GM19023 (cell line): ENCODE measurements around the gene CDKAL1.
A peak's percentile ranks its signal among the peaks of the same experiment; 100 is the strongest.
"Not testable (repeated sequence)": the region's sequence is repeated elsewhere in the genome, so short reads cannot be mapped to it uniquely, and the experiment has no call there.

Experiments used
- ATAC-seq: cut with Tn5 transposase; IDR thresholded peaks from one replicate; pipeline ENCODE4 v1.9.1; 2021; ENCODE audit warnings: mild to moderate bottlenecking, moderate library complexity; ENCODE audit not compliant: unreplicated experiment

CDKAL1 gene

DNA sequence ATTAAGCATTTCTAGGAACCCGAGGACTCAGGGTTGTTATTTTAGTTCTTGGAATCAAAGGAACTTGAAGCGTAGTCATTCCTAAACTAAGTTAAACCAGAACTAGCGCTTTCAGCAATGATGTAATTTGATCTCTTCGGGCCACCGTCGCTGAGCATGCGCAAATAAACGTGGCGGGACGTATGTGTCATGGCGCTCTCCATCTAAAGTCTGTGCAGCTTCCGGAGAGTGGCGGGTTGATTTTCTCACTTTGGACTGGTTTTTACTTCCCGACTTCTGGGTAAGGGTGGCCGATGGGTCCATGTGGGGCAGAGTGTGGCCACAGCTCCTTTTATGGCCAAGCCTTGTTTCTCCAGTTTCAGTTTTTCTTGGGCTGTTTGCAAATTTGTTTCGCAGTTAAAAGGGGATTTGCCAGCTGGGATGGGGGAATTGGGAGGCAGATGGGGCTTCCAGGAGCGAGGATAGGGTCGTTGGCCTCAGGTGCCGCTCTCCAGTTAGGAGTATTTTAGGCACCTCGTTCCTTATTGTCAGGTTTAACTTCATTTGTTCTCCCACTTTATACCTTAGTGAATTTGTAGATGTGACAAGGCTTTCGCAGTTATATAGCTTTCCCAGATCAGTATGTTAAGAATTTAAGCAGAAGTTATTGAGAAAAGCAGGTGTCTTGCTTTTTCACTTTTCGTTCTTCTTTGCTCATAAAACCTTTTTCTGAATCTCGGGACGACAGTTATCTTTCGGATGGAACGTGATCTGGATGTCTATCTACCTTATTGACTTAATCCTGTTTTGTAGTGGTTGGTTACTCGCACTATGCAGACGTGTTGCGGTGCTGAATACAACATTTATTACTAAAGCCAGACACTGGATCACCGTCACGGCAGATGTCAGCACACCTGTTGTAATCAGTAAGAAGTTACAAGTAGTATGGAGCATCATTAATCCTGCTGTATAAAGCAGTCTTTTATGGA is at the start of gene CDKAL1:
TSS of gene CDKAL1 (plus strand) at position 163 of the 968 bp plus-strand sequence. CDS start 11,894 bp downstream, outside the sequence.
- ATAC-seq, result peak; percentile 69

DNA sequence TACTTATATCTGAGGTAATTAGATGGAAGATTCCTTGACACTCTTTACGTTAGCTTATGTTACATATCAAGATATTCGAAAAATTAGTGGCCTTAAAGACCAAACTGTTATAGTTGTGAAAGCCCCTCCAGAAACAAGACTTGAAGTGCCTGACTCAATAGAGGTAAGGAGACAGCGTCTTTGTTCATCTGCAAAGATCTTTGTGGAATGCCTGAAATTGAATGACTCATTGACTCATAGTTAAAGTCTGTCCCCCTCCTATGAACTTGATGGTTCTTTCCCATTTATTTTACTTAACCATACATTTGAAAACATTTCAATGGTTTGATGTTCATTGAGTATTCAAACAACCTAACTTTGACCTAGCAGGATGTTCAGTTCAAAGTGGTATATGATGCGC is 47.6 kb upstream of the CDKAL1 start:
- no peak for ATAC-seq

DNA sequence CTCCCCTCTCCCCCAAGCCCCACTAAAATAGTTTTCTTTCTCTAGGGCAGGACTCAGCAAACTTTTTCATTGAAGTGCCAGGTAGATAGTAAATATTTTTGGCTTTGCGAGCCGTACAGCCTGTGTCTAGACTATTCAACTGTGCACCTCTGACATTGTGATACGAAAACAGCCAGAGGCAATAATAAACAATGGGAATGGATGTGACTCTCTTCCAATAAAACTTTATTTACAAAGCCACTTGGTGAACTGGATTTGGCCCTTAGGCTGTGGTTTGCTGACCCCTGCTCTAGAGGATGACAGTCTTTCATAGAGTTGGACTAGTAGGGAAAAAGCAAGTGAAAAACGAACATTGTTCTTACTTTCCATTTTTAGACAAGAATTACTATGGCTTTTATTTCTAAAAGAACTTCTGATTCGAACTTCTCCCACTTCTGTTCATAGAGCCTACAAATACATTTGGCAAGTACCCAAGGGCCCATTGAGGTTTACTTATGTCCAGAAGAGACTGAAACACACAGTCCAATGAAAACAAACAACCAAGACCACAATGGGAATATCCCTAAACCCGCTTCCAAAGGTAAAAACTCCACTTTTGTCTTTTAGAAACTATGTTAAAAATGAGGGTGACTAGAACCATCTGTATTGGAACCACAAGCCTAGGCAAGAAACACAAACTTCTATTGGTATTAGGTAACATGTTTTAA is 46.4 kb upstream of the CDKAL1 start:
- no peak for ATAC-seq

DNA sequence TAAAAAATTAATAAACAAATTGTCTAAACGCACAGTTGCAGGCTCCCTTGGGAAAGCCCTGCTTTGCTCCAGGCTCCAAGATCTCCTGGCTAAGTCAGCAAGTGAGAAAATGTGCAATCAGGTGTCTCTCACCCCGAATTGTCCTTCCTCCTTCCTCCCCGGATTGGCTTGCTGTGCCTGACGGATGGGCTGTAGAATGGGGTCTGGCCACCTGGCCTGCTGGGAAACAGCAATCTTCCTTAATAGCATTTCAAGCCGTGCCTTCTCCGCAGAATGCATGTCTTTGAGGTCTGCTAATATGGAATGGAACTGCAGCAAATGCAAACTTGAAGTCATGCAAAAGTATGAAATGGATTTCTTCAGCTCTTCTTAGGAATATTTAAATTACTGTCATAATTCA is 43.7 kb upstream of the CDKAL1 start:
- no peak for ATAC-seq

DNA sequence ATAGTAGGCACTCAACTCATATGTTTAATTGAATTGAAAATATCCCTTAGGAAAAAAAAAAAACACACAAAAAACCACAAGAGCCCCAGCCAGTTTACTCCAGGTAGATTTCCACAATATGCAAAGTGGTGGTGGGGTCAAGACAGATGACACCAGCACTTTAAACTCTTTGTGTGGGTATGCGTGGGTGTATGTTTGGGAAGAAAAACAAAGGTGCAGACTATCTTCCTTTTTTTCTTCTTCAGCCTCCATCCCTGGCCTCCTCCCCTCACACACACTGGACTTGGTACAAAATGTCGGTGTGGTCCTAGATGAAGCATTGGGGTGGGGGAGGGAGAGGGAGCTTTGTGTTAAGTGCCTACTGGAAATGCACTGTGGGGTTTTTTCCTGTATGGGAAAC is 42.2 kb upstream of the CDKAL1 start:
- no peak for ATAC-seq

DNA sequence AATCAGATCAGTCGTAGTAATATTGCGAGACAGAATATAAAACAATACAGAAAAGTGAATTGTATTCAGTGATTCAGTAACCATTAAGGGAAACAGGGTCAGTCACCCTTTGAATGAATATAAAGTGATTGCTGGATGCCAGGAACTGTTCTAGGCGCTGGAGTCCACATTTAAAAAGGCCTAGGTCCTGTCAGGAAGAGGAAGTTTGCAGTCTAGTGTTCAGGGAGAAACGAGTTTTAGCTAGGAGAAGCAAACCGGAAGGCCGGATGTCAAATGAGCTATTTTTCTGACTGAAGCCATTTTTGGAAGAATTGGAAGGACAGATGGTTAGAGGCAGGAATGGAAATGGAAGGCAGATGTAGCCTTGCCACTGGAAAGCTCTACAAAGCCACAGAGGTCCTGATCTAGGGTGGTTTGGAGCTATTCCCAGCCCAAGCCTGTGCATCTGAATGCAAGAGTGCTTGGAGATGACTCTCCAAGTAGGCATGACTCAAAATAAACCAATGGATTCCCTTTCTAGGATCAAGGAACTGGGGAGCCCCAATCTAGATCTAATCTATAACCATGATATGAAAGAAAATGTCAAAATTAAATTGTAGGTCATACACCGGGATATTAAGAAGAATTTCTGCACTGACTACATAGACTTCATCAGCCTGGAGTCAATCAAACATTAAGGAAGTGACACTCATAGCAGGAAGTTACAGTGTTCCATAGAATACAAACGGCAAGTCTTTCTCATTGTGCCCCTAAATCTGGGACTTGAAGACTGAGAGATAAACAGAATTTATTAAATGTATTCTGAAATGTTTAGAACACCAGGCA is 36.8 kb upstream of the CDKAL1 start:
- no peak for ATAC-seq

DNA sequence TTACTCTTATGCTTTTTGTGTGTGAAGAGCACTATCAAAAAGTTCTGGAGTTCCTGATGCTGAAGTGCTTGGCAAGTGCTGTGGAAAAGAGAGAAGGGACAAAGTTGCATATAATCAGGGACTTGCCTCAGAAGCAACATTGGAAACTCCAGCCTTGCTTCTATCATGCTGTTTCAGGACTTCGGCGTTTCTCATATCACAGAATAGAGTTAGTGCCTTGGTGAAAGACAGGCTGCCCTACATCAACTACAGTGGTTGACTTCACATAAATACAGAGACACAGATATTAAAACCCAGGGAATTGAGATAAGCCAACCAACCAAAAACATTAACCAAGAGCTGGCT is 36.2 kb upstream of the CDKAL1 start:
- ATAC-seq, result no peak

DNA sequence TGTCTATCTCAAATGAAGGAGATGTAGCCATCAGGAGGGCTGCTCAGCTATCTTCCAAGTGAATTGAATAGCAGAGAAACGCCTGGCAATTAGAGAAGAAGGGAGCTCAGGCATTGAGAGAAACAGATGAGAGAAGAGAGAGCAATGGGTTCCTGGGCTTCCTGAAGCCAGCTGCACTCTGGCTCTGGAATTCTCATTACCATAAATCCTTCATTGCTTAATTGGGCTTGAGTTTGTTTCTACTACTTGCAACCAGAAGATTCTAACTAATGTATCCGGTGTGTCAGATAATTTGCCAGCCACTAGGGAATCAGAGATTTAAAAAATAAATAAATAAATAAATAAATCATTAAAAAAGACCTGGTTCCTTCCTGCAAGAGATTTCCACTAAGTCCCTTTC is 25.0 kb upstream of the CDKAL1 start:
- no peak for ATAC-seq

DNA sequence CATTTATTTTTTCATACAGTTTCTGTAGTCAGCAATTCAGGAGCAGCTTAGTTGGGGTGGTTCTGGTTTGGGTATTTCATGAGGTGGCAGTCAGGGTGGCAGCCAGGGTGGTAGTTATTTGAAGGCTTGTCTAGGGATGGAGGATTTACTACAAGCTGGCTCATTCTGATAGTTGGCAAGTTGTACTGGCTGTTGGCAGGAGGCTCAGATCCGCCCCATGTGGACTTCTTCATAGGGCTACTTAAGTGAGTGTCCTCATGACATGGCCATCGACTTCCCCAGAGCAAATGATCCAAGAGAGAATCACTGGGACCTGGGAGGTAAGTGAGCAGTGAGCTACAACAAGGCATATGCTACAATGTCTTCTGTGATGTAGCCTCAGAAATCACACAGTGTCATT is 22.4 kb upstream of the CDKAL1 start:
- ATAC-seq, result no peak

DNA sequence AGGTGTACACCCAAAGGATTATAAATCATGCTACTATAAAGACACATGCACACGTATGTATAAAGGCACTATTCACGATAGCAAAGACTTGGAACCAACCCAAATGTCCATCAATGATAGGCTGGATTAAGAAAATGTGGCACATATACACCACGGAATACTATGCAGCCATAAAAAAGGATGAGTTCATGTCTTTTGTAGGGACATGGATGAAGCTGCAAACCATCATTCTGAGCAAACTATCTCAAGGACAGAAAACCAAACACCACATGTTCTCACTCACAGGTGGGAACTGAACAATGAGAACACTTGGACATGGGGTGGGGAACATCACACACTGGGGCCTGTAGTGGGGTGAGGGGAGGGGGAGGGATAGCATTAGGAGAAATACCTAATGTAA is 9.0 kb upstream of the CDKAL1 start:
- not testable (repeated sequence) for ATAC-seq

DNA sequence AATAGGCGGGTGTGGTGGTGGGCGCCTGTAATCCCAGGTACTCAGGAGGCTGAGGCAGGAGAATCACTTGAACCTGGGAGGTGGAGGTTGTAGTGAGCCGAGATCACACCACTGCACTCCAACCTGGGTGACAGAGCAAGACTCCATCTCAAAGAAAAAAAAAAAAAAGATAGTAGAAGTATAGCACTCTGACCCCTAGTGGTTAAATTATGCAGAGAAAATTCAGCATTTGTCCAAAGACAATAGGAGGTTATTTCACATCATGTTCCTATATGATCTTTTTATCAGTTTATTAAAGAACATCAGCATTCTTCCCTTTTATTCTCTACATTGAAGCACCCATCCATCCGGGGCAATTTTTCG is 5.2 kb upstream of the CDKAL1 start:
- not testable (repeated sequence) for ATAC-seq

DNA sequence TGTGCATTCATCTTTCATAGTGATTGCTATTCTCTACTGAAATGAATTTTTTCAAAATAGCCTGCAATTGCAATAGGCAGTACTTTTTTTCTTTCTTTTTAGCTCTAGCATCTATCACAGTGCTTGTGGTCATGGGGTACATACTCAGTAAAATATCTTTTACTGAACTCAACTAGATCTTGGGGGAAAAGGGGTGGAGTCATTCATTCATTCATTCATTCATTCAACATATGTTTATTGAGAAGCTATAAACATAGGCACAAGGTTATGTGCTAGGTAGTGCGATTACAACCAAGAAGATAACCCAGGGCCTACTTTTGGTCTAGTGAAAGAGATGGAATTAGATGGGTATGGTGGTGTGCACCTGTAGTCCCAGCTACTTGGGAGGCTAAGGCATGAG is 1.4 kb upstream of the CDKAL1 start:
- no peak for ATAC-seq

DNA sequence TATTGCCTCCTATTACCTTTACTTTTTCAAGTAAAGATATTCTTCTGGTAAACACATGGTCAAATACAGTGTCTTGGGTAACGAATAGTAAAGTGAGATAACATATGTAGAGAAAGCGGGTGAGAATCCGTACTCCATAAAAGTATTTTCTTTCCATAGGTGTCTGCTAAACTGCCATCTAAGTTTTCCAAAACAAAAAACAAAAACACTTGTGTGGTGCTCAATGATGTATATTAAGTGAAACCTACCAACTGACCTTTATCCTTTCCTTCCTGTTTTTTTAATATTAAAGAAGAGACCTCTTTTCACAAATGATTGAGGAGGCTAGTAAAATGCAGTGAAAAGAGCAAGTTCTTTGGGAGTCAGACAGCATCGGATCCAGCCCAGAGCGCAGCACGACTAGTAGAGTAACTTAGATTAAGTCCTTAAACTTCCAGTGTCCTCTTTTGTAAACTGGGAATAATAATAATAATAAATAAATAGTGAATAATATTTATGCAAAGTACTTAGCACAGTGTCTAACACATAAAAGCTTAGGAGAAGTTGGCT is 437 bp upstream of the CDKAL1 start:
- ATAC-seq, result no peak

DNA sequence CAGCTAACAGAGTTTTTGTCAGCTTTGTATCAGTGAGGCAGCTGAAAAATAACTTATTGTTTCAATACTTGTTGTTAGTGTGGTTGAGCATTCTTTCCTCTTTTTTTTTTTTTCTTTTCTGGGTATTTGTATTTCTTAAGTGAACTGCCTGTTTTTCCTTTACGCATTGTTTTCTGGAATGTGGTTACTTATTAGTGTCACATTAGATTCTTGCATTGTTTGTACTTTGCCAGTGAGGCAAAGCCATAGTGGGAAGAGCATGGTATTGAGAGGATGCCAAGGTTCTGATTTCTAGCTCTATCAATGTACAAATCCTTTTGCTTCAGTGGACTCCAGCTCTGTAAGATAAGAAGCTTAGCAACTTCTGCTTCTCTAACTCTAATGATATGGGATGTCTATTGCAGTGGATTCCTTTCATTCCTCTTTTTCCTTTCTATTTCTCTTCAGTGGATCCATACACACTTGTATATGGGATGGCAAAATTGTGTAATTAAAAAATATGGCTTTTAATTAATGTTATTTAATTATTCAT is 3.9 kb downstream of the CDKAL1 start:
- ATAC-seq, result no peak

DNA sequence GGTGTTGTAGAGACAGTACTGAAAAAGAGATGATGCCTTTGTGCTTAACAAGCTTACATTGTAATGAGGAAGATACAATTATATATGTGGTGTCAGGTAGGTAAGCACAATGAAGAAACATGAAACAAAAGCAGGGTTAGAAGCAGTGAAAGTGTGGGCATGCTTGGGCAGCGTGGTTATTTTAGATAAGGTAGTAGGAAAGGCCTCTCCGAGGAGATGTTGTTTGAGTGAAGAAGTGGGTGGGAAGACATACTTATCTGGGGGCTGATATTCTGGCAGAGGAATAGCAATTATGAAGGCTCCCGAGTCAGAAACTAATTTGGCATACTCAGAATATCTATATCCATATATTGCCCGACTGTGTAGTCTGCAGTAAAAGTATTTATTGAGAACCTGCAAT is 4.7 kb downstream of the CDKAL1 start:
- no peak for ATAC-seq

DNA sequence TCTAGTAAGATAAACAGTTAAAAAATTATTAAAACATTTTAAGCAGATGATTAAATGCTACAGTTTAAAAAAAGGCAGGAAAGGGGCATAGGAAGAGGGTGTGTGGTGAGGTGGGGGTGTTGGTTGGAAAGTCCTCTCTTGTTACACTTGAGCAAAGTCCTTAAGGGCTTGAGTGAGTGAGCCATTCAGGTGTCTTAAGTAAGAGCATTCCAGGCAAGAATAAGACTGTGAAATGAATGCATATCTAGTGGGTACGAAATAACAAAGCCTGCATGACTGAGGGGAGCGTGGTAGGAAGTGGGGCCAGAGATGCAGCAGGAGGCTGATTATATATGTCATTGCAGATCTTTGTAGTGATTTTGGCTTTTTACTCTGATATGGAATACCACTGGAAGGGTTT is 5.1 kb downstream of the CDKAL1 start:
- no peak for ATAC-seq

DNA sequence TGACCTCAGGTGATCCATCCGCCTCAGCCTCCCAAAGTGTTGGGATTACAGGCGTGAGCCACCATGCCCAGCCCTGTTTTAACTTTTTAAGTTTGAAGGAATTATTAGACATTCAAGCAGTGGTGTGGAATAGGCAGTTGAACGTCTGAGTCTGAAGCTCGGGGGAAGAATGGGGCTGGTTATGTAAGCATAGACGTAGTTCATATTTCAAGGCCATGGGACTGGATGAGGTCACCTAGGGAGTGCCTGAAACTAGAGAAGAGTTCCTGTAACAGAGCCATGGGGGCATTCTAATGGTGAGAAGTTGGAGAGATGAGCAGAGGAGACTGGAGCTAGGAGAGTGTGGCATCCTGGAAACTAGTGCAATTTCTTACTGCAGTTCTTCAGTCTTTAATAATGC is 6.4 kb downstream of the CDKAL1 start:
- ATAC-seq, result no peak

DNA sequence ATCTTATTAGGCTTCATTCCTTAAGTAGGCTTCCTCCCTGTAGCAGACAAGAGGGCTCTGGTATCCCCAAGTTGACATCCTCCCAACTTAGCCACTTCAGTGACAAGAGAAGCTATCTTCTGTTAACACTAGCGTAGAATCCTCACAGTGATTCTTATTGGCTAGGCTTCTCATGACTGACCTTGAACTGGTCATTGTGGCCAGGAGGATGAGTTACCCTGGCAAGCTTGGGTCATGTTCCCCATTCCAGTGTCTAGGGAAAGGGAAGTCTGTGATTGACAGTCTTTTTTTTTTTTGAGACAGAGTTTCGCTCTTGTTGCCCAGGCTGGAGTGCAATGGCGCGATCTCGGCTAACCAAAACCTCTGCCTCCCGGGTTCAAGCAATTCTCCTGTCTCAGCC is 7.1 kb downstream of the CDKAL1 start:
- no peak for ATAC-seq

DNA sequence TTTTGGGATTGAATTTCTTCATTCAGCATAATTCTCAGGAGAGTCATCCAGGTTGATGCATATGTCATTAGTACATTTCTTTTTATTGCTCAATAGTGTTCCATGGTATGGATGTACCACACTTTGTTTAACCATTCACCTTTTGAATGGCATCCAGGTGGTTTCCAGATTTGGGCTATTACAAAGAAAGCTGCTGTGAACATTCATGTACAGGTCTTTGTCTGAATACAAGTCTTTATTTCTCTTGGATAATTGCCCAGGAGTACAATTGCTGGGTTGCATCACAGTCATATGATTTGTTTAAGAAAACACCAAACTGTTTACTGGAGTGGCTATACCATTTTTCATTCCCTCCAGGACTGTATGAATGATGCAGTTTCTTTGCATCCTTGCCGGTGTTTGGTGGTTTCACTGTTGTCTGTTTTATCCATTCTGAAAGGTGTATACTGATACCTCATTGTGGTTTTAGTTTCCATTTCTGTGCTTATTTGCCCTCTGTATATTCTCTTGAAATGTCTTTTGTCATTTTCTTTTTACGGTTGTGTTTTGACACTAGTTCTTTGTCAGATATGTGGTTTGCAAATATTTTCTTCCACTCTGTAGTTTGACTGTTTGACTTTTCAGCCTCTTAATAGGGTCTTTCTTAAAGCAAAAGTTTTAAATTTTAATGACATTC is 8.8 kb downstream of the CDKAL1 start:
- ATAC-seq, result peak; percentile 98

DNA sequence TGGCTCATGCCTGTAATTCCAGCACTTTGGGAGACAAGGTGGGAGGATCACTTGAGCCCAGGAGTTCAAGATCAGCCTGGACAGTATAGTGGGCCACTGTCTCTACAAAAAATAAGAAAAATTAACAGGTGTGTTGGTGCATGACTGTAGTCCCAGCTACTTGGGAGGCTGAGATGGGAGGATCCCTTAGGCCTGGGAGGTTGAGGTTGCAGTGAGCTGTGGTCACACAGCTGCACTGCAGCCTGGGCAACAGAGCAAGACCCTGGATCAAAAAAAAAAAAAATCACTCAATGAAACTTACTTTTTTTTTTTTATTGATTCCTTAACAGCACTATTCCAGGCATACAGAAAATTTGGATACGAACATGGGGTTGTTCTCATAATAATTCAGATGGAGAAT is 14.0 kb downstream of the CDKAL1 start:
- ATAC-seq, result no peak
